SK-N-SH treated with all-trans-retinoic acid at 6 μM for 48 hours (cell line): Measurements from ENCODE around the gene CACNA2D3.

Source experiments
- ARNTL ChIP-seq: fragments of 450-650 bp; formaldehyde crosslinking; IDR thresholded peaks from 2 replicates; pipeline ENCODE4 v1.5.0; 2020; ENCODE audit warnings: low read depth, mild to moderate bottlenecking, moderate library complexity, borderline replicate concordance
- PATZ1 ChIP-seq: fragments of 250-450 bp; sonication (Bioruptor Pico); IDR thresholded peaks from 2 replicates; pipeline ENCODE4 v1.8.0; 2020; ENCODE audit warnings: mild to moderate bottlenecking, moderate library complexity, borderline replicate concordance

GRCh38 chr3:54213907-54214306, 91.6 kb downstream of the CACNA2D3 start:
- no peak for TF ChIP-seq PATZ1 (CRISPR knock-in tag)
- no peak for TF ChIP-seq ARNTL (CRISPR knock-in tag)
